Astrocyte (in vitro differentiated cells and primary cell): Measurements from ENCODE around the gene IMMP2L.

Experiments
- CTCF ChIP-seq: IDR thresholded peaks from 2 replicates; pipeline ENCODE4 v1.5.1; 2011; ENCODE audit warnings: low read depth, mild to moderate bottlenecking, inconsistent platforms, low read length, moderate library complexity; ENCODE audit not compliant: insufficient read depth
- EZH2 ChIP-seq: IDR thresholded peaks from 2 replicates; pipeline ENCODE4 v1.6.1; 2012; ENCODE audit warnings: mild to moderate bottlenecking, low read length, inconsistent platforms; ENCODE audit not compliant: insufficient read depth

- TF ChIP-seq CTCF (no peak), EZH2 (no peak)
Observed at GRCh38 chr7:111239437-111239836, 322.9 kb downstream of the IMMP2L start.
